H1 (cell line): ENCODE results near the gene DEFB125. TPM values are rescaled to one million over a fixed set of nuclear protein-coding genes. Genes with fewer than 3 reads are reported as not detected.

Source experiments
- CTCF ChIA-PET: fragments of 300-600 bp; sonication (Branson Sonifier 250); formaldehyde crosslinking; loops from one replicate; lab custom pipeline; 2021; ENCODE audit not compliant: partially characterized antibody; lab: Charles Lee
- POLR2A ChIA-PET: fragments of 300-600 bp; sonication (Branson Sonifier 250); formaldehyde crosslinking; loops from one replicate; lab custom pipeline; 2021; ENCODE audit warnings: inconsistent platforms; ENCODE audit not compliant: partially characterized antibody; lab: Charles Lee
- DNase-seq, 2 experiments: peaks; one replicate each; pipeline versions ENCODE4 v3.0.0 to v3.0.0-alpha.2; 2010 to 2022; ENCODE audit warnings: low spot score in 2 of 2, low read depth in 1 of 2, mixed read lengths in 1 of 2
- FAIRE-seq: peaks from 2 replicates; lab custom pipeline; 2011; peaks lifted over from hg19 to GRCh38; lab: Jason Lieb, UNC
- H2AFZ ChIP-seq: 2 replicates; pipeline ENCODE4 v1.8.1; 2012; ENCODE audit warnings: low read length, inconsistent platforms
- H2AK5ac ChIP-seq: 2 replicates; pipeline ENCODE4 v1.6.1; 2013; ENCODE audit warnings: low read depth, low read length
- H2BK120ac ChIP-seq: replicated peaks from 2 replicates; pipeline ENCODE3; 2013; ENCODE audit warnings: low read depth, low read length, inconsistent platforms
- H2BK12ac ChIP-seq: 2 replicates; pipeline ENCODE4 v1.6.1; 2013; ENCODE audit warnings: low read depth, low read length
- H2BK15ac ChIP-seq: 2 replicates; pipeline ENCODE4 v1.6.1; 2013; ENCODE audit warnings: low read length
- H2BK20ac ChIP-seq: 2 replicates; pipeline ENCODE4 v1.6.1; 2013; ENCODE audit warnings: low read length
- H2BK5ac ChIP-seq: 2 replicates; pipeline ENCODE4 v1.6.1; 2013; ENCODE audit warnings: low read depth, low read length
- H3K14ac ChIP-seq: 2 replicates; pipeline ENCODE4 v1.6.1; 2013; ENCODE audit warnings: inconsistent platforms; ENCODE audit not compliant: insufficient read length
- H3K18ac ChIP-seq: 2 replicates; pipeline ENCODE4 v1.6.1; 2013; ENCODE audit warnings: low read length; ENCODE audit errors: extremely low read depth
- H3K23ac ChIP-seq: 2 replicates; pipeline ENCODE4 v1.6.1; 2013; ENCODE audit warnings: inconsistent platforms; ENCODE audit not compliant: insufficient read length
- H3K23me2 ChIP-seq: 2 replicates; pipeline ENCODE4 v1.6.1; 2013; ENCODE audit warnings: low read depth, low read length
- H3K27ac ChIP-seq: 2 replicates; pipeline ENCODE4 v1.6.1; 2011; ENCODE audit warnings: low read depth, low read length, inconsistent platforms
- H3K27me3 ChIP-seq, 4 experiments: replicated peaks in 1 of 4; 1 replicate in 1 of 4; 2 replicates in 3 of 4; pipeline versions ENCODE4 v1.6.1 to v1.8.1; 2011 to 2013; ENCODE audit warnings: low read length in 3 of 4, mild to moderate bottlenecking in 3 of 4, inconsistent platforms in 2 of 4, mixed read lengths in 2 of 4, moderate library complexity in 1 of 4; ENCODE audit not compliant: control insufficient read depth in 3 of 4, insufficient read depth in 3 of 4; ENCODE audit errors: extremely low read depth in 1 of 4
- H3K36me3 ChIP-seq, 4 experiments: 2 replicates each; pipeline versions ENCODE4 v1.6.1 to v1.8.1; 2011 to 2013; ENCODE audit warnings: mild to moderate bottlenecking in 4 of 4, low read length in 3 of 4, moderate library complexity in 2 of 4, control low read depth in 1 of 4, inconsistent platforms in 1 of 4; ENCODE audit not compliant: insufficient read depth in 4 of 4, control insufficient read depth in 2 of 4
- H3K4ac ChIP-seq: replicated peaks from 2 replicates; pipeline ENCODE3; 2013; ENCODE audit warnings: low read length, low read depth, mixed read lengths, inconsistent platforms; ENCODE audit not compliant: insufficient read length
- H3K4me1 ChIP-seq, 4 experiments: replicated peaks in 1 of 4; 1 replicate in 1 of 4; 2 replicates in 3 of 4; pipeline versions ENCODE4 v1.6.1 to v1.8.1; 2011 to 2013; ENCODE audit warnings: low read length in 3 of 4, inconsistent platforms in 2 of 4, mixed read lengths in 1 of 4; ENCODE audit not compliant: insufficient read depth in 4 of 4, control insufficient read depth in 3 of 4
- H3K4me2 ChIP-seq, 2 experiments: 2 replicates each; pipeline versions ENCODE4 v1.6.1 to v1.8.1; 2011 to 2013; ENCODE audit warnings: low read depth in 2 of 2, low read length in 2 of 2, control low read depth in 1 of 2, inconsistent platforms in 1 of 2, mild to moderate bottlenecking in 1 of 2; ENCODE audit not compliant: insufficient read depth in 1 of 2
- H3K4me3 ChIP-seq, 4 experiments: fragments of 200-600, 300-600 bp in 1 of 4; sonication (generic), shearing (Covaris generic), sonication (Bioruptor Twin) in 1 of 4; 2 replicates each; pipeline versions ENCODE4 v1.5.1 to v1.8.1; 2011 to 2016; ENCODE audit warnings: low read length in 4 of 4, low read depth in 3 of 4, control low read depth in 2 of 4, inconsistent platforms in 2 of 4, mild to moderate bottlenecking in 2 of 4, mixed read lengths in 1 of 4, moderate library complexity in 1 of 4; ENCODE audit not compliant: insufficient read depth in 2 of 4; ENCODE audit errors: extremely low read depth in 1 of 4
- H3K56ac ChIP-seq: replicated peaks from 2 replicates; pipeline ENCODE3; 2013; ENCODE audit warnings: low read depth, mild to moderate bottlenecking, mixed read lengths, low read length, inconsistent platforms; ENCODE audit not compliant: insufficient read length
- H3K79me1 ChIP-seq: 2 replicates; pipeline ENCODE4 v1.6.1; 2013; ENCODE audit warnings: low read depth, low read length, control low read depth
- H3K79me2 ChIP-seq, 2 experiments: 2 replicates each; pipeline versions ENCODE4 v1.6.1 to v1.8.1; 2012 to 2013; ENCODE audit warnings: low read length in 2 of 2, mild to moderate bottlenecking in 2 of 2, inconsistent platforms in 1 of 2; ENCODE audit not compliant: insufficient read depth in 2 of 2, control insufficient read depth in 1 of 2
- H3K9ac ChIP-seq, 4 experiments: replicated peaks in 1 of 4; 1 replicate in 1 of 4; 2 replicates in 3 of 4; pipeline versions ENCODE4 v1.6.1 to v1.8.1; 2011 to 2013; ENCODE audit warnings: low read depth in 3 of 4, low read length in 3 of 4, control low read depth in 2 of 4, mild to moderate bottlenecking in 2 of 4, moderate library complexity in 2 of 4, inconsistent platforms in 1 of 4; ENCODE audit errors: extremely low read depth in 1 of 4
- H3K9me3 ChIP-seq, 2 experiments: 2 replicates each; pipeline versions ENCODE4 v1.6.1 to v1.8.1; 2012 to 2013; ENCODE audit warnings: mild to moderate bottlenecking in 2 of 2, moderate library complexity in 2 of 2, control low read depth in 1 of 2, inconsistent platforms in 1 of 2, low read depth in 1 of 2, low read length in 1 of 2, mixed read lengths in 1 of 2; ENCODE audit not compliant: insufficient read depth in 2 of 2
- H4K20me1 ChIP-seq, 2 experiments: replicated peaks in 1 of 2; 2 replicates each; pipeline versions ENCODE3 to v1.8.1; 2011 to 2013; ENCODE audit warnings: inconsistent platforms in 2 of 2, low read length in 2 of 2, mild to moderate bottlenecking in 1 of 2; ENCODE audit not compliant: insufficient read depth in 2 of 2, control insufficient read depth in 1 of 2
- H4K5ac ChIP-seq: 2 replicates; pipeline ENCODE4 v1.6.1; 2013; ENCODE audit warnings: low read length, low read depth, mixed read lengths, inconsistent platforms; ENCODE audit not compliant: insufficient read length
- H4K8ac ChIP-seq: 2 replicates; pipeline ENCODE4 v1.8.0; 2013; ENCODE audit warnings: mild to moderate bottlenecking, moderate library complexity, low read length, inconsistent platforms; ENCODE audit not compliant: insufficient read depth; ENCODE audit errors: extremely low read depth
- H4K91ac ChIP-seq: replicated peaks from 2 replicates; pipeline ENCODE3; 2013; ENCODE audit warnings: low read length, mixed read lengths, inconsistent platforms; ENCODE audit not compliant: insufficient read length
- CHD2 ChIP-seq: IDR thresholded peaks from 2 replicates; pipeline ENCODE4 v1.6.1; 2012; ENCODE audit warnings: low read length, improper control_type of control experiment
- CREB1 ChIP-seq: IDR thresholded peaks from 2 replicates; pipeline ENCODE4 v1.6.1; 2012; ENCODE audit warnings: inconsistent platforms
- CTCF ChIP-seq, 3 experiments: IDR thresholded peaks; 1 replicate in 2 of 3; 2 replicates in 1 of 3; pipeline versions ENCODE4 v1.5.1 to v1.6.1; 2011; ENCODE audit warnings: low read length in 3 of 3, mild to moderate bottlenecking in 3 of 3, inconsistent platforms in 2 of 3, low read depth in 1 of 3, moderate library complexity in 1 of 3; ENCODE audit not compliant: insufficient read depth in 1 of 3; ENCODE audit errors: control extremely low read depth in 1 of 3
- FOSL1 ChIP-seq: IDR thresholded peaks from 2 replicates; pipeline ENCODE4 v1.6.1; 2011; ENCODE audit warnings: mild to moderate bottlenecking, low read depth, low read length, moderate library complexity; ENCODE audit not compliant: insufficient read depth
- KDM1A ChIP-seq: fragments of 200-600, 300-600 bp; sonication (generic); IDR thresholded peaks from 2 replicates; pipeline ENCODE4 v1.7.1; 2016; ENCODE audit warnings: mild to moderate bottlenecking, low read length, borderline replicate concordance
- RAD21 ChIP-seq, 2 experiments: IDR thresholded peaks in 1 of 2; conservative IDR thresholded peaks in 1 of 2; 2 replicates each; pipeline ENCODE4 v1.6.1; 2011; ENCODE audit warnings: low read depth in 2 of 2, low read length in 2 of 2, improper control_type of control experiment in 1 of 2, inconsistent platforms in 1 of 2, mild to moderate bottlenecking in 1 of 2, moderate library complexity in 1 of 2
- SIRT6 ChIP-seq: IDR thresholded peaks from one replicate; pipeline ENCODE4 v1.7.1; 2012; ENCODE audit warnings: low read length, inconsistent platforms
- WGBS, 2 experiments: shearing (Covaris generic) in 1 of 2; methylation state at CpG; one replicate each; pipeline versions ENCODE4 v1.1.6 to v1.1.7; 2013 to 2015; ENCODE audit warnings: low lambda C conversion rate in 2 of 2, mixed read lengths in 2 of 2, inconsistent platforms in 1 of 2, low coverage in 1 of 2, missing lambda C conversion rate in 1 of 2; ENCODE audit not compliant: insufficient replicate concordance in 2 of 2, insufficient coverage in 1 of 2, insufficient read length in 1 of 2; ENCODE audit errors: extremely low coverage in 1 of 2, missing lambda C conversion rate in 1 of 2; 5-methylcytosine and 5-hydroxymethylcytosine counted together
- polyA plus RNA-seq, 7 experiments: library from polyadenylated mRNA; depleted of rRNA in 3 of 7; stranded (reverse) in 5 of 7; unstranded in 2 of 7; fragments of >200 nt in 5 of 7; fragments of 200-250 nt in 2 of 7; gene quantifications; 1 replicate in 5 of 7; 2 replicates in 1 of 7; 4 replicates in 1 of 7; pipeline versions ENCODE4 v1.2.1 to v1.2.3, GENCODE V29; 2011 to 2013; ENCODE audit warnings: missing spikeins in 2 of 7, mixed read lengths in 2 of 7
- total RNA-seq: library from RNA; stranded (reverse); fragmentation: NEBNext Ultra II Directional; extraction: Animal tissue kit (Norgen Biotek cat#: 25700); gene quantifications from 2 replicates; pipeline ENCODE4 v1.2.1, GENCODE V29; 2021

Gene DEFB125
- total and polyA plus RNA-seq, 2 of the 8 experiments (the other 6 are each of a cell fraction or from before 2014, with no cell fraction given), result not detected

DNA sequence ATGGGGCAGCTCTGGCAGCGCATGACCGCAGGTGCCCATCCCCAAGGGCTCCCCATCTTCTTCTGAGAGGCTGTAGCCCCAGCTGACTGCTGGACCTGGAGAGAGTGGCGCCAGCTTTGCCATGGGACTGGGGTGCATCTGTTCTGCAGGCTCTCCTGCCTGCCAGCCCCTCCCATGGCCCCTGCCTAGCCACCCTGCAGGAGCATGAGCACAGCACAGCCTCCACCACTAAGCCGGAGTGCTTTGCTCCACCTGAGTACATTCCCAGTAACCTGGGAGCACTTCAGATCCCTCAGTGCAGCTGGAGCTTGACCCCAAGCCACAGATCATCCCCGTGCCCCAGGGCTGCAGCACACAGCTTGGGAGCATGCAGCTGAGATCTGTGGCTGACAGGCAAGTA, 16.0 kb downstream of the DEFB125 start:
- Histone ChIP-seq H2AFZ (no peak overlapping the region), H3K9me3 (peaks cover 47 to 48% of the 10 kb centered on the region in 2 experiments), H3K79me2 (no peaks in the 10 kb centered on the region), H3K18ac (no peak overlapping the region), H4K5ac (no peak overlapping the region), H2BK20ac (no peak overlapping the region), H4K91ac (no peak overlapping the region), H2AK5ac (no peak overlapping the region), H2BK120ac (no peak overlapping the region), H3K36me3 (no peaks in the 10 kb centered on the region), H3K27ac (no peak overlapping the region), H3K4me2 (no peak overlapping the region), H3K27me3 (no peaks in the 10 kb centered on the region), H2BK5ac (no peak overlapping the region), H3K9ac (no peak overlapping the region), H3K56ac (no peak overlapping the region), H3K79me1 (no peaks in the 10 kb centered on the region), H3K14ac (no peak overlapping the region), H3K23me2 (no peaks in the 10 kb centered on the region), H4K8ac (no peak overlapping the region), H3K4me1 (no peaks in the 10 kb centered on the region), H3K4ac (no peak overlapping the region), H3K23ac (no peak overlapping the region), H3K4me3 (no peak overlapping the region), H4K20me1 (no peaks in the 10 kb centered on the region), H2BK15ac (no peak overlapping the region), H2BK12ac (no peak overlapping the region)
- DNase-seq, result no peak
- 68% methylated on average over 4 of the region's 5 CpGs; no CpG with 5 or more reads in 1 of the 2 experiments for WGBS, 2 experiments
- CTCF ChIA-PET, result interaction anchor here (1.0 kb wide), 1 partner anchor 9 kb away, joined by 3 read pairs; no protein-coding TSS in a partner anchor
- POLR2A ChIA-PET, result no interaction called here
- FAIRE-seq, result no peak
- TF ChIP-seq CREB1 (no peak), SIRT6 (no peak), RAD21 (IDR thresholded peaks at IDR 0.05 in 1 of 2, conservative IDR thresholded peaks at IDR 0.05 in 1 of 2; ENCODE audit: low read depth in 2 of 2, low read length in 2 of 2) (no peak), FOSL1 (no peak), KDM1A (no peak), CTCF (IDR thresholded peaks at IDR 0.05; ENCODE audit: control extremely low read depth in 1 of 3, insufficient read depth in 1 of 3, low read depth in 1 of 3, low read length in 3 of 3) (no peak), CHD2 (no peak)
